Measurements from ENCODE around the gene NT5C3B.

- TF ChIP-seq CTCF (IDR thresholded peaks at IDR 0.05; ENCODE audit: low read length) (no peak), EZH2phosphoT487 (IDR thresholded peaks at IDR 0.05; ENCODE audit: low read length) (no peak), EZH2 (optimal IDR thresholded peaks at IDR 0.05; ENCODE audit: low read depth, low read length) (no peak)
Observed at GRCh38 chr17:41863074-41863848, 27.2 kb upstream of the NT5C3B start.
